GM12878 (cell line): ENCODE results near the gene FSTL1.

Source experiments
- POLR2AphosphoS5 ChIP-seq: IDR thresholded peaks from 2 replicates; pipeline ENCODE4 v1.6.1; 2011; ENCODE audit warnings: mild to moderate bottlenecking, low read length, inconsistent platforms
- TF ChIP-seq, protein P1 (sequence below), 3 experiments: IDR thresholded peaks in 2 of 3; conservative IDR thresholded peaks in 1 of 3; 2 replicates each; pipeline ENCODE4 v1.5.1; 2011; ENCODE audit warnings: low read depth in 3 of 3, low read length in 3 of 3, mild to moderate bottlenecking in 3 of 3, control low read depth in 2 of 3, moderate library complexity in 2 of 3, inconsistent platforms in 1 of 3, mixed read lengths in 1 of 3; ENCODE audit not compliant: control insufficient read depth in 2 of 3, insufficient read depth in 1 of 3; ENCODE audit errors: extremely low read depth in 1 of 3

DNA sequence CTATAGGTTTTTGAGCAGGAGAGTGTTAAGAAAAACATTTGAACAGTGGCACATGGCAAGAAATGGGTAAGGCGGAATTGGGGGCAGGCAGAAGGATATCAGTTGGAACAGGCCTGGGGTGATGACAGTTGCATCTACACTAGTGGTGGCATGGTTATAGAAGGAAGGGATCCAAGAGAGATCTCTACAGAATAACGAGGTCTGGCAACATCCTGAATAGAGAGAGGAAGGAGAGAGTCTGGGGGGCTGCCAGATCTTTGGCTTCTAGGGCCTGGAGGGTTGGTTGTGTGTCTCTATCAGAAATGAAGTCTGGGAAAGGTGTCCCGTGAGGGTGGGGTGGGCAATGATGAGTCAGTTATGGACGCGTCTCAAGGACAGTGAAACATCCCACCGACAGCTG lies 26.3 kb downstream of the FSTL1 start:
- no peak for TF ChIP-seq POLR2AphosphoS5
- TF ChIP-seq, protein P1, sequence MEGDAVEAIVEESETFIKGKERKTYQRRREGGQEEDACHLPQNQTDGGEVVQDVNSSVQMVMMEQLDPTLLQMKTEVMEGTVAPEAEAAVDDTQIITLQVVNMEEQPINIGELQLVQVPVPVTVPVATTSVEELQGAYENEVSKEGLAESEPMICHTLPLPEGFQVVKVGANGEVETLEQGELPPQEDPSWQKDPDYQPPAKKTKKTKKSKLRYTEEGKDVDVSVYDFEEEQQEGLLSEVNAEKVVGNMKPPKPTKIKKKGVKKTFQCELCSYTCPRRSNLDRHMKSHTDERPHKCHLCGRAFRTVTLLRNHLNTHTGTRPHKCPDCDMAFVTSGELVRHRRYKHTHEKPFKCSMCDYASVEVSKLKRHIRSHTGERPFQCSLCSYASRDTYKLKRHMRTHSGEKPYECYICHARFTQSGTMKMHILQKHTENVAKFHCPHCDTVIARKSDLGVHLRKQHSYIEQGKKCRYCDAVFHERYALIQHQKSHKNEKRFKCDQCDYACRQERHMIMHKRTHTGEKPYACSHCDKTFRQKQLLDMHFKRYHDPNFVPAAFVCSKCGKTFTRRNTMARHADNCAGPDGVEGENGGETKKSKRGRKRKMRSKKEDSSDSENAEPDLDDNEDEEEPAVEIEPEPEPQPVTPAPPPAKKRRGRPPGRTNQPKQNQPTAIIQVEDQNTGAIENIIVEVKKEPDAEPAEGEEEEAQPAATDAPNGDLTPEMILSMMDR (IDR thresholded peaks at IDR 0.05 in 2 of 3, conservative IDR thresholded peaks at IDR 0.05 in 1 of 3; ENCODE audit: control insufficient read depth in 2 of 3, extremely low read depth in 1 of 3, insufficient read depth in 1 of 3, low read depth in 3 of 3, low read length in 3 of 3), result no peak
